ENCODE results near the gene EDIL3. TPM values are rescaled to one million over a fixed set of nuclear protein-coding genes. Genes with fewer than 3 reads are reported as not detected.

EDIL3 gene
- total and polyA plus RNA-seq, 2 of the 8 experiments (the other 6 are each of a cell fraction or from before 2014, with no cell fraction given), result 14.7 to 47.2 TPM

GRCh38 chr5:84374568-84374967 is 10.1 kb downstream of the EDIL3 start:
- Histone ChIP-seq H3K14ac (ENCODE audit: insufficient read length) (no peak overlapping the region), H3K56ac (replicated peaks; ENCODE audit: insufficient read length, low read depth, low read length) (no peak overlapping the region), H3K79me1 (ENCODE audit: low read depth, low read length) (no peaks in the 10 kb centered on the region), H3K18ac (ENCODE audit: extremely low read depth, low read length) (no peak overlapping the region), H3K23ac (ENCODE audit: insufficient read length) (no peak overlapping the region), H2AK5ac (ENCODE audit: low read depth, low read length) (no peak overlapping the region), H2BK5ac (ENCODE audit: low read depth, low read length) (no peak overlapping the region), H2AFZ (ENCODE audit: low read length) (no peak overlapping the region), H2BK20ac (ENCODE audit: low read length) (no peak overlapping the region), H3K9me3 (ENCODE audit: insufficient read depth in 2 of 2, low read depth in 1 of 2, low read length in 1 of 2) (no peaks in the 10 kb centered on the region), H2BK120ac (replicated peaks; ENCODE audit: low read depth, low read length) (no peak overlapping the region), H4K91ac (replicated peaks; ENCODE audit: insufficient read length, low read length) (no peak overlapping the region), H3K79me2 (ENCODE audit: control insufficient read depth in 1 of 2, insufficient read depth in 2 of 2, low read length in 2 of 2) (peaks cover 0 to 51% of the 10 kb centered on the region in 2 experiments; a peak in 2 of 4 replicates), H2BK12ac (ENCODE audit: low read depth, low read length) (no peak overlapping the region), H3K4me3 (ENCODE audit: extremely low read depth in 1 of 4, insufficient read depth in 2 of 4, low read depth in 3 of 4, low read length in 4 of 4) (no peak overlapping the region), H3K23me2 (ENCODE audit: low read depth, low read length) (no peaks in the 10 kb centered on the region), H3K27me3 (replicated peaks in 1 of 4; ENCODE audit: control insufficient read depth in 3 of 4, extremely low read depth in 1 of 4, insufficient read depth in 3 of 4, low read length in 3 of 4) (no peaks in the 10 kb centered on the region), H4K20me1 (replicated peaks in 1 of 2; ENCODE audit: control insufficient read depth in 1 of 2, insufficient read depth in 2 of 2, low read length in 2 of 2) (no peaks in the 10 kb centered on the region), H3K27ac (ENCODE audit: low read depth, low read length) (no peak overlapping the region), H3K4me1 (replicated peaks in 1 of 4; ENCODE audit: control insufficient read depth in 3 of 4, insufficient read depth in 4 of 4, low read length in 3 of 4) (peaks cover 0 to 3% (median 0%) of the 10 kb centered on the region in 4 experiments; a peak in 1 of 7 replicates), H3K4ac (replicated peaks; ENCODE audit: insufficient read length, low read depth, low read length) (no peak overlapping the region), H2BK15ac (ENCODE audit: low read length) (no peak overlapping the region), H3K36me3 (ENCODE audit: control insufficient read depth in 2 of 4, insufficient read depth in 4 of 4, low read length in 3 of 4) (no peaks in the 10 kb centered on the region), H4K5ac (ENCODE audit: insufficient read length, low read depth, low read length) (no peak overlapping the region), H4K8ac (ENCODE audit: extremely low read depth, insufficient read depth, low read length) (no peak overlapping the region), H3K4me2 (ENCODE audit: insufficient read depth in 1 of 2, low read depth in 2 of 2, low read length in 2 of 2) (no peak overlapping the region), H3K9ac (replicated peaks in 1 of 4; ENCODE audit: extremely low read depth in 1 of 4, low read depth in 3 of 4, low read length in 3 of 4) (no peak overlapping the region)
- TF ChIP-seq HDAC6 (IDR thresholded peaks at IDR 0.05; ENCODE audit: low read depth, low read length), result no peak
- TF ChIP-seq TCF12 (IDR thresholded peaks at IDR 0.05; ENCODE audit: low read depth, low read length), result no peak
- no peak for TF ChIP-seq SRF (IDR thresholded peaks at IDR 0.05; ENCODE audit: low read depth, low read length)
- no peak for TF ChIP-seq MAX (IDR thresholded peaks at IDR 0.05)
- no peak for TF ChIP-seq E2F6 (IDR thresholded peaks at IDR 0.05)
- TF ChIP-seq RNF2 (IDR thresholded peaks at IDR 0.05; ENCODE audit: borderline replicate concordance, low read depth, low read length, missing control alignments, poor library complexity, severe bottlenecking), result no peak
- TF ChIP-seq TBP (IDR thresholded peaks at IDR 0.05; ENCODE audit: low read depth, low read length), result no peak
- no peak for TF ChIP-seq JUN (IDR thresholded peaks at IDR 0.05; ENCODE audit: low read depth, low read length)
- no peak for TF ChIP-seq ASH2L (IDR thresholded peaks at IDR 0.05; ENCODE audit: low read length)
- no peak for TF ChIP-seq CBX5 (IDR thresholded peaks at IDR 0.05; ENCODE audit: low read depth, low read length)
- no peak for TF ChIP-seq SP1 (IDR thresholded peaks at IDR 0.05; ENCODE audit: low read depth, low read length)
- no peak for TF ChIP-seq BRCA1 (IDR thresholded peaks at IDR 0.05; ENCODE audit: low read depth, low read length)
- no peak for TF ChIP-seq SIX5 (IDR thresholded peaks at IDR 0.05; ENCODE audit: low read depth, low read length)
- no peak for TF ChIP-seq JUND (IDR thresholded peaks at IDR 0.05; ENCODE audit: low read length)
- DNase-seq (ENCODE audit: low read depth in 1 of 2, low spot score in 2 of 2) (no peak), FAIRE-seq (no peak)
- POLR2A ChIA-PET (ENCODE audit: partially characterized antibody), result no interaction called here
- CTCF ChIA-PET (ENCODE audit: partially characterized antibody), result interaction anchor here (0.6 to 1.1 kb wide), 2 partner anchors 25 to 515 kb away, joined by 3 read pairs; no protein-coding TSS in a partner anchor
- WGBS, 2 experiments (ENCODE audit: extremely low coverage in 1 of 2, insufficient coverage in 1 of 2, insufficient read length in 1 of 2, insufficient replicate concordance in 2 of 2, low coverage in 1 of 2, low lambda C conversion rate in 2 of 2, missing lambda C conversion rate in 1 of 2), result 87% methylated on average over 3 of the region's 4 CpGs; no CpG with 5 or more reads in 1 of the 2 experiments

Data from H1 (cell line).